Heart right ventricle (tissue), 16 donors: ENCODE measurements around the gene RAB22A. TPM values are rescaled to one million over a fixed set of nuclear protein-coding genes. Genes with fewer than 3 reads are reported as not detected.
A peak's percentile ranks its signal among the peaks of the same experiment; 100 is the strongest.

ENCODE experiments used
- ATAC-seq, 8 donors: fragments of 200-7000 bp; cut with Tn5 transposase; one replicate each; pipeline ENCODE4 v1.9.1; 2020; ENCODE audit warnings: mild to moderate bottlenecking in 8 of 8, moderate library complexity in 8 of 8, moderate number of reproducible peaks in 1 of 8
- DNase-seq, 2 donors: peaks; one replicate each; pipeline ENCODE4 v3.0.0-alpha.2; 2020
- H3K27ac ChIP-seq, 10 donors: fragments of 200-600 bp; sonication (generic) in 2 of 10; one replicate each; pipeline versions ENCODE4 v1.5.0 to v1.8.0; 2020 to 2022; ENCODE audit warnings: mild to moderate bottlenecking in 3 of 10
- H3K27me3 ChIP-seq, 7 donors: fragments of 200-600 bp; one replicate each; pipeline ENCODE4 v1.8.0; 2021 to 2022; ENCODE audit warnings: mild to moderate bottlenecking in 2 of 7
- H3K36me3 ChIP-seq, 9 donors: fragments of 200-600 bp; sonication (generic) in 1 of 9; one replicate each; pipeline versions ENCODE4 v1.5.0 to v1.8.0; 2020 to 2022; ENCODE audit warnings: mild to moderate bottlenecking in 2 of 9
- H3K4me1 ChIP-seq, 9 donors: fragments of 200-600 bp; sonication (generic) in 1 of 9; one replicate each; pipeline versions ENCODE4 v1.5.0 to v1.8.0; 2020 to 2022; ENCODE audit warnings: mild to moderate bottlenecking in 4 of 9
- H3K4me3 ChIP-seq, 10 donors: fragments of 200-600 bp; sonication (generic) in 2 of 10; one replicate each; pipeline versions ENCODE4 v1.5.0 to v1.8.0; 2020 to 2022; ENCODE audit warnings: mild to moderate bottlenecking in 7 of 10, moderate library complexity in 2 of 10
- H3K9me3 ChIP-seq, 11 donors: fragments of 200-600 bp in 10 of 11; sonication (generic) in 2 of 11; one replicate each; pipeline versions ENCODE4 v1.5.0 to v1.8.0; 2013 to 2022; ENCODE audit warnings: mild to moderate bottlenecking in 2 of 11, control low read depth in 1 of 11, moderate library complexity in 1 of 11
- CTCF ChIP-seq, 9 donors: fragments of 200-600 bp; sonication (generic) in 2 of 9; IDR thresholded peaks; one replicate each; pipeline versions ENCODE4 v1.5.0 to v1.8.0; 2021 to 2022; ENCODE audit warnings: antibody characterized with exemption in 9 of 9, mild to moderate bottlenecking in 5 of 9, moderate library complexity in 1 of 9
- WGBS, 2 donors: extraction: QIAGEN DNeasy Blood & Tissue Kit; methylation state at CpG; one replicate each; pipeline ENCODE4 v1.1.7; 2013; ENCODE audit warnings: inconsistent platforms in 1 of 2; 5-methylcytosine and 5-hydroxymethylcytosine counted together
- intact Hi-C, 10 donors: fragments of 100-400 bp; cut with DNase I; formaldehyde crosslinking; loops; one replicate each; pipeline versions ENCODE4 v1.11.1 to v1.14.2; 2022
- polyA plus RNA-seq, 2 donors: library from polyadenylated mRNA; stranded (reverse); fragments of 200-250 nt; gene quantifications; one replicate each; pipeline ENCODE4 v1.2.3, GENCODE V29; 2013
- total RNA-seq, 10 donors: library from RNA; stranded (reverse); fragmentation: NEBNext Ultra II Directional in 3 of 10; extraction: Animal tissue kit (Norgen Biotek cat#: 25700) in 3 of 10; gene quantifications; one replicate each; pipeline versions ENCODE4 v1.2.1 to v1.2.4, GENCODE V29; 2021 to 2023
- donor health status: Arrhythmogenic right ventricular cardiomyopathy.
- donor health status: ischemic (EF 13 %, LVEDD 7.1; RV severe dilation, severe dysfunction).
- donor health status: healthy with polysubstance abuse.
- donor health status: DM: no; HTN: yes; CAD: no.
- donor health status: DM: no; HTN: no; CAD: no.
- donor health status: ischemic (EF 25% LVEDD 6.9; RV normal size, moderate dysfunction).
- donor health status: ischemic (EF 25% LVEDD 5.7; RV mildly dilated, moderate dysfunction).
- donor health status: healthy.
- donor health status: DM: yes; HTN: yes; CAD: no.
- donor health status: Ischemic cardiomyopathy.
- donor health status: ischemic (EF 35%, LVEDD 5.7; RV mildly dilated, moderate dysfunction).
- donor health status: nonischemic (EF 11% LVEDD 7.7; RV severe dilation, severe dysfunction).
- donor health status: DM: yes; HTN: yes; CAD: no.
- donor health status: PGD.
- donor health status: ischemic (EF 29% LVEDD 5.4; RV normal size, mild dysfunction).
- donor health status: nonischemic (EF 23%, LVEDD 6.1; RV moderate dilation, normal function).

RAB22A gene
- total and polyA plus RNA-seq, 12 donors, result 4.2 to 8.5 (median 6.8) TPM

DNA sequence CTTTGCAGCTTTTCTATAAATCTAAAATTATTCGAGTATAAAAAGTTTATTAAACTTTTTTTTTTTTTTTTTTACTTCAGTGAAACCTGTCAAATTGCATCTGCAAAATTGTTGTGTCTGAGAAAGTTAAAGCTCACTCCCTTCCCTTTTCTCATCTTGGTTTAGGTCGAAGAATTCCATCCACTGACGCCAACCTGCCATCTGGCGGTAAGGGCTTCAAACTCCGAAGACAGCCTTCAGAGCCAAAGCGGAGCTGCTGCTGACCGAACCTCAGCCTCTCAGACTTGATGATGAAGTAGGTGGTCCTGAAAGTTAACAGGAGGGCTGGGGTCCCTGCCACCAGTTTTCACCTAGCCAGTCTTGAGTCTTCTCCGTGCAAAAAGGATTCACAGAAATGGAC, 49.9 kb downstream of the RAB22A start:
- Histone ChIP-seq H3K27ac (no peak overlapping the region), H3K4me3 (no peak overlapping the region), H3K4me1 (peaks cover 0 to 15% (median 11%) of the 10 kb centered on the region in 9 donors), H3K27me3 (no peaks in the 10 kb centered on the region), H3K9me3 (no peaks in the 10 kb centered on the region), H3K36me3 (peaks cover 0 to 95% (median 10%) of the 10 kb centered on the region in 9 donors)
- TF ChIP-seq CTCF (IDR thresholded peaks at IDR 0.05), result no peak
- intact Hi-C loops, result no loop called here
- ATAC-seq, result no peak
- 79 to 81% methylated on average over 8 of the region's 8 CpGs for WGBS, 2 donors
- DNase-seq, result no peak

DNA sequence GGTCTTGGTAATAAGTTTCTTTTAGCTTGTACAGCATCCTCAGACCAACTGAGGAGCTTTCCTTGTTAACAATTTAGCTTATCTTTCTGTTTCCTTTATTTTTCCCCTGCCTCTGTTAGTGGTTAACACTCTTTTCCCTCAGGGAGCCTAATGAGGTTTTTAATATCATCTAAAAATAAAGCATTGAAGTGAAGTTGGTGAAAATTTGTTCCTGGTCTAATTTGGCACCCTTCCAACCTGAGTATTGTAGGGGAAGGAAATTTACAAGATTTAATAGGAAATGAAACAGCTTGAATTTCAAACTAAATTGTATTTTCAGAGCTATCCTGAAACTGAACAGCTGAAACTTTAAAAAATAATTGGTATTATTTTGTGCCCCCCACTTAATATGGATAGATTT, 51.4 kb downstream of the RAB22A start:
- peaks cover 0 to 15% (median 11%) of the 10 kb centered on the region in 9 donors for H3K4me1 ChIP-seq
- peak overlapping the region in 1 of 10 donors; percentile 15 for H3K27ac ChIP-seq
- no peaks in the 10 kb centered on the region for H3K9me3 ChIP-seq
- ATAC-seq, result no peak
- no peak for TF ChIP-seq CTCF (IDR thresholded peaks at IDR 0.05)
- H3K36me3 ChIP-seq, result peaks cover 0 to 94% (median 0%) of the 10 kb centered on the region in 9 donors
- no peaks in the 10 kb centered on the region for H3K27me3 ChIP-seq
- intact Hi-C loops, result no loop called here
- H3K4me3 ChIP-seq, result no peak overlapping the region
- DNase-seq, result no peak

GRCh38 chr20:58361481-58362205, 52.1 kb downstream of the RAB22A start:
- intact Hi-C loops, result no loop called here
- peaks cover 0 to 92% (median 0%) of the 10 kb centered on the region in 9 donors for H3K36me3 ChIP-seq

GRCh38 chr20:58362206-58362516, 52.6 kb downstream of the RAB22A start:
- TF ChIP-seq CTCF (IDR thresholded peaks at IDR 0.05), result no peak
- no peak overlapping the region for H3K27ac ChIP-seq
- no peak overlapping the region for H3K4me3 ChIP-seq
- DNase-seq, result no peak
- WGBS, 2 donors, result 97 to 100% methylated on average over 1 of the region's 1 CpG
- peaks cover 0 to 92% (median 0%) of the 10 kb centered on the region in 9 donors for H3K36me3 ChIP-seq
- ATAC-seq, result no peak
- H3K27me3 ChIP-seq, result no peaks in the 10 kb centered on the region
- H3K9me3 ChIP-seq, result no peaks in the 10 kb centered on the region
- intact Hi-C loops, result no loop called here
- H3K4me1 ChIP-seq, result peaks cover 0 to 15% (median 11%) of the 10 kb centered on the region in 9 donors

More at GRCh38 chr20:58361481-58362205, 52.1 kb downstream of the RAB22A start:
- DNase-seq (peak in 1 of 2 donors; percentile 16), ATAC-seq (peak in 4 of 8 donors; percentile 27 to 94 (median 52))
- no peaks in the 10 kb centered on the region for H3K27me3 ChIP-seq
- peak overlapping the region in 1 of 10 donors; percentile 15 for H3K27ac ChIP-seq
- no peaks in the 10 kb centered on the region for H3K9me3 ChIP-seq
- H3K4me3 ChIP-seq, result no peak overlapping the region
- 59 to 70% methylated on average over 9 of the region's 9 CpGs for WGBS, 2 donors
- TF ChIP-seq CTCF (IDR thresholded peaks at IDR 0.05), result no peak
- peaks cover 0 to 15% (median 11%) of the 10 kb centered on the region in 9 donors for H3K4me1 ChIP-seq
